ENCODE data around the gene NR3C2. TPM values are rescaled to one million over a fixed set of nuclear protein-coding genes. Genes with fewer than 3 reads are reported as not detected.

NR3C2 gene
- total RNA-seq, 1 donor = 4.7 TPM

DNA sequence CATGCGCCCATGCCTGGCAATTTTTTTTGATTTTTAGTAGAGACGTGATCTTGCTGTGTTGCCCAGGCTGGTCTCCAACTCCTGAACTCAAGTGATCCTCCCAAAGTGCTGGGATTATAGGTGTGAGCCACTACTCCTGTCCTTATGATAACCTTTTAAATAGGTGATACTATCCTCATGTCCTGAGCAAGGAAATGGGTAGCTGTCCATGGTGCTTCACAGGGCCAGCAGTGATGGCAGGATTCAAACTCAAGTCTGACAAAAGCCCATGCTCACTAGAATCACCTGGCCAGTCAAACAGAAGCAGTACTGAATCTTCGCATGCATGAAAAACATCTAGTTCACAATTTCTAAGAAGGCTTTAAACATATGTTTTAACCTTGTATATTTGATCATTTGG is 235.1 kb downstream of the NR3C2 start:
- DNase-seq (ENCODE audit: low read depth) = no peak
- TF ChIP-seq, protein P1, sequence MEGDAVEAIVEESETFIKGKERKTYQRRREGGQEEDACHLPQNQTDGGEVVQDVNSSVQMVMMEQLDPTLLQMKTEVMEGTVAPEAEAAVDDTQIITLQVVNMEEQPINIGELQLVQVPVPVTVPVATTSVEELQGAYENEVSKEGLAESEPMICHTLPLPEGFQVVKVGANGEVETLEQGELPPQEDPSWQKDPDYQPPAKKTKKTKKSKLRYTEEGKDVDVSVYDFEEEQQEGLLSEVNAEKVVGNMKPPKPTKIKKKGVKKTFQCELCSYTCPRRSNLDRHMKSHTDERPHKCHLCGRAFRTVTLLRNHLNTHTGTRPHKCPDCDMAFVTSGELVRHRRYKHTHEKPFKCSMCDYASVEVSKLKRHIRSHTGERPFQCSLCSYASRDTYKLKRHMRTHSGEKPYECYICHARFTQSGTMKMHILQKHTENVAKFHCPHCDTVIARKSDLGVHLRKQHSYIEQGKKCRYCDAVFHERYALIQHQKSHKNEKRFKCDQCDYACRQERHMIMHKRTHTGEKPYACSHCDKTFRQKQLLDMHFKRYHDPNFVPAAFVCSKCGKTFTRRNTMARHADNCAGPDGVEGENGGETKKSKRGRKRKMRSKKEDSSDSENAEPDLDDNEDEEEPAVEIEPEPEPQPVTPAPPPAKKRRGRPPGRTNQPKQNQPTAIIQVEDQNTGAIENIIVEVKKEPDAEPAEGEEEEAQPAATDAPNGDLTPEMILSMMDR (IDR thresholded peaks at IDR 0.05; ENCODE audit: insufficient read depth, low read length) = no peak
- no peak overlapping the region for H3K4me3 ChIP-seq (ENCODE audit: low read depth, low read length)

DNA sequence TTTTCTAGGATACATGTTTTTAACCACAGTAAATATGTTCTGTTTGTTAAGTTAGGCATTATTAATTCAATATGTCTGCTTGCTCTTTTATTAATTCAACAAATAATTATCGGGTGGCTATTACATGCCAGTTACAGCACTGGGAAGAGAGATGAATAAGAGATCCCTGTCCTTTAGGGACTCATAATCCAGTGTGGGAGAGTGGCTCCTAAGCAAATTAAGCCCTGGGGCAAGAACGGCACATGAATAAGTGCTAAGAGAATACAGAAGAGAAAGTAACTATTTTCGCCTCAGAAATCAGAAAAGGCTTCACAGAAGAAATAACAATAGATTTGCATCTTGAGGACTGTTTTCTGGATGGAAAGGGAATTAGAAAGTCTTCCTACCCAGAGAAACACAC is 236.7 kb downstream of the NR3C2 start:
- no peak overlapping the region for H3K4me3 ChIP-seq (ENCODE audit: low read depth, low read length)
- no peak for DNase-seq (ENCODE audit: low read depth)
- TF ChIP-seq, protein P1 (IDR thresholded peaks at IDR 0.05; ENCODE audit: insufficient read depth, low read length) = no peak

DNA sequence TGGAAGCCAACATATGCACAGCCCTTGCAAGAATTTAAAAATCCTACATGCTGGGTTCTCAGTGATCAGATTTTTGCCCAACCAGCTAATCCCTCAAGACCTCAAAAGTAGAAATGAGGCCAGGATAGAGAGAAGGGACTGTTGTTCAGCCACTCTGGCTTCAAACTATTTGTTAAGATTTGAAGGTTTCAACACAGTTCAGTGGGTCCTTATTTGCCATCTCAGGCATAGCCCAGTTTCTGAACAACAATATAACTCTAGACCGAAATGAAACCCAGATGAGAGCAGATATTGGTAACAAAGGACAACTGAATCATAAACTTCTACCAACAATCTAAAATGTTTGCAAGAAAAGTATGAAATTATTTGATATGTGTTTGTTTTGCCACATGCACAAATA is 237.3 kb downstream of the NR3C2 start:
- H3K4me3 ChIP-seq (ENCODE audit: low read depth, low read length) = no peak overlapping the region
- no peak for DNase-seq (ENCODE audit: low read depth)
- TF ChIP-seq, protein P1 (IDR thresholded peaks at IDR 0.05; ENCODE audit: insufficient read depth, low read length) = no peak

- TF ChIP-seq, protein P1 (IDR thresholded peaks at IDR 0.05; ENCODE audit: insufficient read depth, low read length) = no peak
- no peak for DNase-seq (ENCODE audit: low read depth)
- no peak overlapping the region for H3K4me3 ChIP-seq (ENCODE audit: low read depth, low read length)
Measured at GRCh38 chr4:148204171-148204570, 238.0 kb downstream of the NR3C2 start.

DNA sequence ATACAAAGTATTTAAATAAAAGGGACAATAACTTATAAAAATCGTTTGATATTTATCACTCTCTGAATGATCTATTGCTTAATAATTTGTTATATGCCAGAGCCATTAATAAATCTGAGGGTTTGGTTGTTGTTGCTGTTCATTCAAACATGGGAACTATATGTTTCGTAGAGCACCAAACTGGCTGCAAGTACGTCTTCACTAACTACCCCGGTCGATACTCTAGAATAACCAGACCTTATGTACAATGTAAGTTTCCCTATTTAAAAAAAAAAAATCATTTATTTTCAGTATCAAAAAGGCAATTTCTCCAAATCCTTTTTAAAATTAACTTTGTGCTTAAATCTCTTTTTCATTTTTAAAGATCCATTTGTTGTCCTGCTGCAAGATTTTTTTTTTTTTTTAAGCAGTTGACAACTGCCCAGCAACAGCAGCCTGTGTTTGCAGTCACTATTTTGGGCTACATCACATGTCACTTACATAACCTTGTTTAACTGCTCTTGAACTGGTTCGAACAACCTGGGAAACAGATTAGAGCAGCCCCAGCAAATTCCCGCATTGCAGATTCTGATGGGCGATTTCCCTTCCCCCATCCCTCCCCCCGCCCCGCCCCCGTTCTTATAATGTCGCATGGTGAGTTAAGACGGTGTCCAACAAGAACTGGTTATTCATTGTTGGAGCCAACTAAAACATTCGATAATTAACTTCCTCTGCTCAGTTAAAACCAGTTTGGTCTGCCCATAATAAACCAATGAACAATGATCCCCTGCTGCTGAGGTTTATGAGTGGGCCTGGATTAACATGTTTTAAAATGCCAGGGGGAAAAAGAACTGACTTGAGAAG is 238.9 kb downstream of the NR3C2 start:
- TF ChIP-seq, protein P1 (IDR thresholded peaks at IDR 0.05; ENCODE audit: insufficient read depth, low read length) = no peak
- no peak overlapping the region for H3K4me3 ChIP-seq (ENCODE audit: low read depth, low read length)
- DNase-seq (ENCODE audit: low read depth) = no peak

GRCh38 chr4:148200960-148201359 is 241.3 kb downstream of the NR3C2 start:
- no peak for DNase-seq (ENCODE audit: low read depth)

More at GRCh38 chr4:148200960-148201359, 241.3 kb downstream of the NR3C2 start:
- H3K4me3 ChIP-seq (ENCODE audit: low read depth, low read length) = no peak overlapping the region
- TF ChIP-seq, protein P1 (IDR thresholded peaks at IDR 0.05; ENCODE audit: insufficient read depth, low read length) = no peak
